Ascending aorta (tissue), 2 donors: ENCODE data around the gene PDGFD. TPM values are rescaled to one million over a fixed set of nuclear protein-coding genes. Genes with fewer than 3 reads are reported as not detected.

Experiments
- DNase-seq, 2 donors: peaks; one replicate each; pipeline ENCODE4 v3.0.0-alpha.2; 2019; ENCODE audit warnings: low spot score in 2 of 2
- H3K27ac ChIP-seq, 2 donors: fragments of 200-600 bp; sonication (generic); one replicate each; pipeline ENCODE4 v1.5.1; 2016 to 2017; ENCODE audit warnings: mild to moderate bottlenecking in 1 of 2
- H3K27me3 ChIP-seq: fragments of 200-600 bp; sonication (generic); one replicate; pipeline ENCODE4 v1.5.1; 2017
- H3K36me3 ChIP-seq, 2 donors: fragments of 200-600 bp; sonication (generic); one replicate each; pipeline ENCODE4 v1.5.1; 2016
- H3K4me1 ChIP-seq, 2 donors: fragments of 200-600 bp; sonication (generic); one replicate each; pipeline ENCODE4 v1.5.1; 2016 to 2017; ENCODE audit warnings: mild to moderate bottlenecking in 1 of 2
- H3K4me3 ChIP-seq, 2 donors: fragments of 200-600 bp; sonication (generic); one replicate each; pipeline ENCODE4 v1.5.1; 2016 to 2017; ENCODE audit warnings: mild to moderate bottlenecking in 1 of 2
- H3K9me3 ChIP-seq, 2 donors: fragments of 200-600 bp; sonication (generic); one replicate each; pipeline ENCODE4 v1.5.1; 2016
- intact Hi-C: fragments of 100-400 bp; cut with DNase I; formaldehyde crosslinking; loops from one replicate; pipeline ENCODE4 v1.15.1; 2023
- total RNA-seq: library from RNA; depleted of rRNA; stranded (reverse); fragments of >200 nt; gene quantifications from one replicate; pipeline ENCODE4 v1.1.0, GENCODE V29; 2016
- TF ChIP-seq, protein P1 (sequence below), 3 experiments: fragments of 200-600 bp in 2 of 3; fragments of 450-650 bp in 1 of 3; sonication (generic) in 2 of 3; IDR thresholded peaks; one replicate each; pipeline ENCODE4 v1.5.1; 2016 to 2019; ENCODE audit warnings: antibody characterized with exemption in 3 of 3, mild to moderate bottlenecking in 1 of 3, moderate library complexity in 1 of 3

PDGFD gene
- total RNA-seq, 1 donor from 2014 or later: 50.6 TPM

- DNase-seq: no peak
- TF ChIP-seq, protein P1, sequence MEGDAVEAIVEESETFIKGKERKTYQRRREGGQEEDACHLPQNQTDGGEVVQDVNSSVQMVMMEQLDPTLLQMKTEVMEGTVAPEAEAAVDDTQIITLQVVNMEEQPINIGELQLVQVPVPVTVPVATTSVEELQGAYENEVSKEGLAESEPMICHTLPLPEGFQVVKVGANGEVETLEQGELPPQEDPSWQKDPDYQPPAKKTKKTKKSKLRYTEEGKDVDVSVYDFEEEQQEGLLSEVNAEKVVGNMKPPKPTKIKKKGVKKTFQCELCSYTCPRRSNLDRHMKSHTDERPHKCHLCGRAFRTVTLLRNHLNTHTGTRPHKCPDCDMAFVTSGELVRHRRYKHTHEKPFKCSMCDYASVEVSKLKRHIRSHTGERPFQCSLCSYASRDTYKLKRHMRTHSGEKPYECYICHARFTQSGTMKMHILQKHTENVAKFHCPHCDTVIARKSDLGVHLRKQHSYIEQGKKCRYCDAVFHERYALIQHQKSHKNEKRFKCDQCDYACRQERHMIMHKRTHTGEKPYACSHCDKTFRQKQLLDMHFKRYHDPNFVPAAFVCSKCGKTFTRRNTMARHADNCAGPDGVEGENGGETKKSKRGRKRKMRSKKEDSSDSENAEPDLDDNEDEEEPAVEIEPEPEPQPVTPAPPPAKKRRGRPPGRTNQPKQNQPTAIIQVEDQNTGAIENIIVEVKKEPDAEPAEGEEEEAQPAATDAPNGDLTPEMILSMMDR (IDR thresholded peaks at IDR 0.05): no peak
- H3K36me3 ChIP-seq: no peaks in the 10 kb centered on the region
- H3K27me3 ChIP-seq: no peaks in the 10 kb centered on the region
- no peak overlapping the region for H3K27ac ChIP-seq
- no peak overlapping the region for H3K4me3 ChIP-seq
- intact Hi-C loops: no loop called here
- no peaks in the 10 kb centered on the region for H3K9me3 ChIP-seq
- H3K4me1 ChIP-seq: peaks cover 0 to 3% of the 10 kb centered on the region in 2 donors
Observed at GRCh38 chr11:104033561-104033960, 130.4 kb downstream of the PDGFD start.

- TF ChIP-seq, protein P1 (IDR thresholded peaks at IDR 0.05): no peak
- H3K4me3 ChIP-seq: no peak overlapping the region
Observed at GRCh38 chr11:104033134-104033533, 130.8 kb downstream of the PDGFD start.

DNA sequence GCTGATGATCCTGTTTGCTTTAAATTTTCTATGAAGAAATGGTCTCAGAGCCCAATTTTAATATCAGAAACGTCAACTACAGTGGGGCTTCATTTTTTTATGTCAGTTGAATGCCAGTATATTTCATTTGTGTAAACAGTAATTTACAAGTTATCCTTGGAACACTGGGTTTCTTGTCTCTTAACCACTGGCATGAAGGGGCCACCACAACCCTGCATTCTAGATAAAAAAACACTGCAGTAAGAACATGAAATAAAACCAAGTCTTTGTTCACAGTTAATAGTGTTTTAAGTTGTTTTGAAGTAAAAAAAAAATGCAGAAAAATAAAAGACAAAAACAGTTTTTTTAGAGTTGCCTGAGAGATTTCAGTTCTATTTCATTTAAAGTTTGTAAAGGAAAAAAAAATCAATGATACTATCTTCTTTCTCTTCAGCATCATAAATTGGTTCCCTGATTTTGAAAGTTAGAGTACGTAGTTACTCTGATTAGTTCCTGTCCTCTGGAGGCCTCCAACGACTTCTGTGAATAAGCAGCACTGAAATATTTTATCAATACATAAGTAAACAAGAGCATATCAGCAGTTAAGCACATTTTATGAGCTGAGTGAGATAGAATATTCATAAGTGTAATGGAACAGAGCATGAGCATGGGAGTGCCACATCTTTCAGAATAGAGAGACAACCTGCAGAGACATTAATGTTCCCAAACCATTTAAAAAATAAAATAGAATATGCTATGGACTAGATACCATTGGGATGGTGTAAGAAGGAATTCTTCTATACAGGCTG is 135.3 kb downstream of the PDGFD start:
- H3K27me3 ChIP-seq: no peaks in the 10 kb centered on the region
- no peak overlapping the region for H3K27ac ChIP-seq
- DNase-seq: no peak
- H3K36me3 ChIP-seq: no peaks in the 10 kb centered on the region
- TF ChIP-seq, protein P1 (IDR thresholded peaks at IDR 0.05): no peak
- H3K4me3 ChIP-seq: no peak overlapping the region
- peaks cover 0 to 3% of the 10 kb centered on the region in 2 donors for H3K4me1 ChIP-seq
- intact Hi-C loops: no loop called here
- no peaks in the 10 kb centered on the region for H3K9me3 ChIP-seq

More at GRCh38 chr11:104033134-104033533, 130.8 kb downstream of the PDGFD start:
- Histone ChIP-seq H3K27ac (no peak overlapping the region), H3K36me3 (no peaks in the 10 kb centered on the region), H3K27me3 (no peaks in the 10 kb centered on the region), H3K9me3 (no peaks in the 10 kb centered on the region), H3K4me1 (peaks cover 0 to 3% of the 10 kb centered on the region in 2 donors)
- intact Hi-C loops: no loop called here
- no peak for DNase-seq

DNA sequence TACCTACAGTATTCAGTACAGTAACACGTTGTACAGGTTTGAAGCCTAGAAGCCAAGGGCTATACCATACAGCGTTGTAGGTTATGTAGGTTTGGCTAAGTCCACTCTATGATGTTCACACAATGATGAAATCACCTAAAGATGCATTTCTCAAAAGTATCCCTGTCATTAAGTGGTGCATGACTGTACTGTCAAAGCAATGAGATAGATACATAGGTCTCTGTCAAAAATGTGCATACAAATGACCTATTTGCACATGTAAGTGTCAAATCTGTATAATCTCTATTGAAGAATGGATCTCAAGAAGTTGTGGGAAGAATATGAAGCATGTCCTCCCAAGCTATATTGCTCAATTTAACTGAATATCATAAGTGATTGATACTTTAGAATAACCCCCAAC is 139.4 kb downstream of the PDGFD start:
- Histone ChIP-seq H3K4me3 (no peak overlapping the region), H3K4me1 (no peaks in the 10 kb centered on the region), H3K9me3 (no peaks in the 10 kb centered on the region), H3K27me3 (no peaks in the 10 kb centered on the region), H3K27ac (no peak overlapping the region), H3K36me3 (no peaks in the 10 kb centered on the region)
- TF ChIP-seq, protein P1 (IDR thresholded peaks at IDR 0.05): no peak
- no peak for DNase-seq
- intact Hi-C loops: no loop called here

- Histone ChIP-seq H3K27me3 (no peaks in the 10 kb centered on the region), H3K4me1 (no peaks in the 10 kb centered on the region), H3K36me3 (no peaks in the 10 kb centered on the region), H3K27ac (no peak overlapping the region), H3K9me3 (no peaks in the 10 kb centered on the region), H3K4me3 (no peak overlapping the region)
- TF ChIP-seq, protein P1 (IDR thresholded peaks at IDR 0.05): no peak
- intact Hi-C loops: no loop called here
- DNase-seq: no peak
Observed at GRCh38 chr11:104015649-104016415, 148.1 kb downstream of the PDGFD start.
